HG02642 (cell line): ENCODE results near the gene LAIR1.
"Not testable (repeated sequence)": the region's sequence is repeated elsewhere in the genome, so short reads cannot be mapped to it uniquely, and the experiment has no call there.

Experiments used
- ATAC-seq: cut with Tn5 transposase; IDR thresholded peaks from one replicate; pipeline ENCODE4 v1.9.1; 2021; ENCODE audit warnings: mild to moderate bottlenecking; ENCODE audit not compliant: unreplicated experiment, poor library complexity

Gene LAIR1

GRCh38 chr19:54322295-54322694 lies 42.4 kb downstream of the LAIR1 start:
- ATAC-seq, result not testable (repeated sequence)

GRCh38 chr19:54319892-54320670 lies 44.6 kb downstream of the LAIR1 start:
- no peak for ATAC-seq

GRCh38 chr19:54319049-54319448 lies 45.7 kb downstream of the LAIR1 start:
- no peak for ATAC-seq

GRCh38 chr19:54317965-54318240 lies 46.8 kb downstream of the LAIR1 start:
- ATAC-seq, result no peak

- no peak for ATAC-seq
Observed at GRCh38 chr19:54317108-54317964, 47.4 kb downstream of the LAIR1 start.

- no peak for ATAC-seq
Observed at GRCh38 chr19:54316746-54317107, 48.0 kb downstream of the LAIR1 start.

GRCh38 chr19:54315956-54316355 lies 48.8 kb downstream of the LAIR1 start:
- ATAC-seq, result no peak

- no peak for ATAC-seq
Observed at GRCh38 chr19:54312436-54313377, 52.0 kb downstream of the LAIR1 start, which contains the start of gene LILRA5. LILRA5 (minus strand) TSS chr19:54313166; CDS start chr19:54313019, 147 bp downstream.

- no peak for ATAC-seq
Observed at GRCh38 chr19:54312011-54312410, 52.7 kb downstream of the LAIR1 start.

GRCh38 chr19:54311486-54311885 lies 53.2 kb downstream of the LAIR1 start:
- no peak for ATAC-seq

- no peak for ATAC-seq
Observed at GRCh38 chr19:54310543-54310942, 54.2 kb downstream of the LAIR1 start.

GRCh38 chr19:54309811-54310210 lies 54.9 kb downstream of the LAIR1 start:
- no peak for ATAC-seq

- ATAC-seq, result no peak
Observed at GRCh38 chr19:54307389-54308020, 57.2 kb downstream of the LAIR1 start.

- ATAC-seq, result no peak
Observed at GRCh38 chr19:54305141-54305540, 59.6 kb downstream of the LAIR1 start.

GRCh38 chr19:54302257-54302656 lies 62.5 kb downstream of the LAIR1 start:
- ATAC-seq, result no peak
